ENCODE results near the gene RHOD. TPM values are rescaled to one million over a fixed set of nuclear protein-coding genes. Genes with fewer than 3 reads are reported as not detected.

Gene RHOD
- total RNA-seq, 2 experiments from 2014 or later: 0.47 to 0.78 TPM

DNA sequence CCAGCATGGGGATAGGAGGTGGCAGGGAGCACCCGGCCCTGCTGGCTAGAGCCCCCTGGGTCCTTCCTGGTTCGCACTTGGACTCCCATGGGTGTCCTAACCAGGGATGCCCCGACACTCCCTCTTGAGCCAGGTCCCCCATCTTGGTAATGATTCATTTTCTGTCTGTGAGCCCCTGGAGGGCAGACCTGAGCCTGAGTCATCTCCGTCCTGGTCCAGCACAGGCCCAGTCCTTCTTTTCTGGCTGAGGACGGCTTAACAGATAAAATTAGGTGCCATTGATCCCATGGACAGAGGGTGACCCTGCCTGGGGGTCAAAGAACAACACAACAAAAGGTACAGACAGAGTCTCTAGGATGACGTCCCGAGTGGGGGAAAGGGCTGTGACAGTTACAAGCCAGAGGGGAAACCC is 3.5 kb downstream of the RHOD start:
- Mint-ChIP-seq H3K9me3 (ENCODE audit: low read depth) (no peaks in the 10 kb centered on the region), H3K27me3 (peaks cover 1% of the 10 kb centered on the region), H3K27ac (no peak overlapping the region), H3K4me1 (peaks cover 12% of the 10 kb centered on the region), H3K4me3 (no peak overlapping the region), H3K36me3 (ENCODE audit: low read depth) (no peaks in the 10 kb centered on the region)
- no peak for ATAC-seq
- CTCF ChIA-PET: no interaction called here
- intact Hi-C loops (cut with DNase I, micrococcal nuclease): no loop called here
- POLR2A ChIA-PET: interaction anchor here (0.5 to 0.6 kb wide), 2 partner anchors 107 to 126 kb away, joined by 3 read pairs; no protein-coding TSS in a partner anchor
- DNase-seq: no peak

DNA sequence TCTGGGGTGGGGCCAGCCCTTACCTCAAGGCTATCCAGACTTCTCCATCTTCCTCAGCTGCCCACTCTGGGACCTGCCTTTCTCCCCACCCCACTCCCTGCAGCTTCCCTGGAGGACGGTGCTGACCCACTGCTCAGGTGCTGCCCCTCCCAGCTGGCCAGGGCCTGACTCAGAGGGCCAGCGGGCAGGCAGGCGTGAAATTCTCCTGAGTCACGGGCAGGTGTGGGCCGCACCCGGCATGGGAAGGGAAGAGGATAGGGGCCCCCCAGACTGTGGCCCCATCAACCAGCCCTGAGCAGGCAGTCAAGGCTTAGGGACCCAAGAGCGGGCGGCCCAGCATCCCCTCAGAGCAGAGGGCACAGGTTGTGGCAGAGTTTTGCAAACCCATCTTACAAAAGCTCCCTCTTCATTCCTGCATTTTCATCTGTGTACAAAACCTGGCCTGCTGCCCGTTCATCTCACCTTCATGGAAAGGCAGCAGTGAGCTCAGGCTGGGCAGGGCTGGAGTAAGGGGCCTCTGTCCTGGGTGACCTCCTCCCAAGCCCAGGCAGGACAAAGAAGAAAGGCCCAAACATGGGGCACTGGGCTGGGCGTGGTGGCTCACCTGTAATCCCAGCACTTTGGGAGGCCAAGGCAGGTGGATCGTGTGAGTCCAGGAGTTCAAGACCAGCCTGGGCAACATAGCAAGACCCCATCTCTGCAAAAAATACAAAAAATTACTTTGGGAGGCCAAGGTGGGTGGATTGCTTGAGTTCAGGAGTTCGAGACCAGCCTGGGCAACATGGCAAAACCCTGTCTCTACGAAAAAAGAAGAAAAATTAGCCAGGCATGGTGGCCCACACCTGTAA is 6.1 kb downstream of the RHOD start:
- Mint-ChIP-seq H3K27ac (no peak overlapping the region), H3K9me3 (ENCODE audit: low read depth) (no peaks in the 10 kb centered on the region), H3K27me3 (no peaks in the 10 kb centered on the region), H3K4me1 (no peaks in the 10 kb centered on the region), H3K36me3 (ENCODE audit: low read depth) (no peaks in the 10 kb centered on the region), H3K4me3 (no peak overlapping the region)
- ChIA-PET CTCF (interaction anchor here (0.7 kb wide), 2 partner anchors 19 to 105 kb away, joined by 3 read pairs; no protein-coding TSS in a partner anchor), POLR2A (no interaction called here)
- intact Hi-C loops (cut with DNase I, micrococcal nuclease): no loop called here
- DNase-seq (no peak), ATAC-seq (no peak)

DNA sequence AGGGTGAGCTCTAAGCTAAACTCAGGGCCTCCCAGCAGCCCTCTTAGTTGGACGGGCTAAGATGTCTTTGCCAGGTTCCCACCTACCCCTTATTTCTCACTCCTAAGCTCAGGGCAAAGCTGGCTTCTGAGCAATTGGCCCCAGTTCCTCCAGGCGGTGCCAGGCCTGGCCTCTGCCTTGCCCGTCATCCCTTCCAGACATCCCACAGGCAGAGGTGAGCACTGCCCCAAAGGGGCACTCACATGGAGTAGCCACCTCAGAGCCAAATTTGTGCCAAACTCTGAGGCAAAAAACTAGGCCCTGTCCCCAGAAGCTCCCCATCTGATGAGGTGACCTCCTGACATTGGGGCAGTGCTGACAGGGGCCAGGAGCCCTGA is 9.7 kb downstream of the RHOD start:
- POLR2A ChIA-PET: no interaction called here
- H3K9me3 Mint-ChIP-seq (ENCODE audit: low read depth): no peaks in the 10 kb centered on the region
- ATAC-seq (no peak), DNase-seq (no peak)
- CTCF ChIA-PET: interaction anchor here (0.6 to 0.9 kb wide), 2 partner anchors 174 to 631 kb away, joined by 3 read pairs; no protein-coding TSS in a partner anchor
- no peak overlapping the region for H3K27ac Mint-ChIP-seq
- no peaks in the 10 kb centered on the region for H3K36me3 Mint-ChIP-seq (ENCODE audit: low read depth)
- H3K27me3 Mint-ChIP-seq: no peaks in the 10 kb centered on the region
- no peaks in the 10 kb centered on the region for H3K4me1 Mint-ChIP-seq
- intact Hi-C loops (cut with DNase I, micrococcal nuclease): no loop called here
- H3K4me3 Mint-ChIP-seq: no peak overlapping the region

DNA sequence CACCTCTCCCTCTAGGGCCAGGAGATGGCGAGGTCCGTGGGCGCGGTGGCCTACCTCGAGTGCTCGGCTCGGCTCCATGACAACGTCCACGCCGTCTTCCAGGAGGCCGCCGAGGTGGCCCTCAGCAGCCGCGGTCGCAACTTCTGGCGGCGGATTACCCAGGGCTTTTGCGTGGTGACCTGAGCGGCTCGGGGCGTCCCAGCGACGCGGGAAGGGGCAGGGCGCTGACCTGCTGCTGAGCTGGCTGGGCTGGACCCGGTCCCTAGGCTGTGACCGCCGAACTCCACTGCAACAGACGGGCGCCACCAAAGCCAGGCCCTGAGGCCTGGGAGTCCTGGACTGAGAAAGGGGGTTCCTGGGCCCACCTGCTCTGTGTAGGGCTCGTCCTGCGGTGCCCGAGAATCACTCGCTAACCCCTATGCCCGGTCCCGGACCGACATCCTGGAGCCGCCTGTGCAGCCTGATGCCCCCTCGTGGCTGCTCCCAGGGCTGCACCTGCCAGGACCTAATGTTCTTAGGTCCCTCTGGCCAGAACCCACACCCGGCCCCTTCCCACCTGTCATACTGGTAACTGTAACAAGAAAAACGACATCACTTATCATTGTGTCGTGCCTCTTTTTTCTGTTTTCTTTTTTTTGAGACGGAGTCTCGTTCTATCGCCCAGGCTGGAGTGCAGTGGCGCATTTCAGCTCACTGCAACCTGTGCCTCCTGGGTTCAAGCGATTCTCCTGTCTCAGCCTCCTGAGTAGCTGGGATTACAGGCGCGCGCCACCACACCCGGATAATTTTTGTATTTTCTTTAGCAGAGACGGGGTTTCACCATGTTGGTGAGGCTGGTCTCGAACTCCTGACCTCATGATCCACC is 15.0 kb downstream of the RHOD start:
- H3K4me1 Mint-ChIP-seq: peaks cover 3% of the 10 kb centered on the region
- ChIA-PET CTCF (interaction anchor here (0.5 to 5.7 kb wide), 10 partner anchors 10 to 378 kb away, joined by 3 to 36 read pairs (median 4); no protein-coding TSS in a partner anchor), POLR2A (no interaction called here)
- no peak overlapping the region for H3K4me3 Mint-ChIP-seq
- no peak overlapping the region for H3K27ac Mint-ChIP-seq
- DNase-seq (peak; percentile 90), ATAC-seq (peak; percentile 96)
- intact Hi-C loops (cut with DNase I, micrococcal nuclease): loop anchor here (1.0 to 2.0 kb wide), 3 partner anchors 17 to 377 kb away; no protein-coding TSS in a partner anchor
- no peaks in the 10 kb centered on the region for H3K27me3 Mint-ChIP-seq
- no peaks in the 10 kb centered on the region for H3K36me3 Mint-ChIP-seq (ENCODE audit: low read depth)
- H3K9me3 Mint-ChIP-seq (ENCODE audit: low read depth): no peaks in the 10 kb centered on the region

DNA sequence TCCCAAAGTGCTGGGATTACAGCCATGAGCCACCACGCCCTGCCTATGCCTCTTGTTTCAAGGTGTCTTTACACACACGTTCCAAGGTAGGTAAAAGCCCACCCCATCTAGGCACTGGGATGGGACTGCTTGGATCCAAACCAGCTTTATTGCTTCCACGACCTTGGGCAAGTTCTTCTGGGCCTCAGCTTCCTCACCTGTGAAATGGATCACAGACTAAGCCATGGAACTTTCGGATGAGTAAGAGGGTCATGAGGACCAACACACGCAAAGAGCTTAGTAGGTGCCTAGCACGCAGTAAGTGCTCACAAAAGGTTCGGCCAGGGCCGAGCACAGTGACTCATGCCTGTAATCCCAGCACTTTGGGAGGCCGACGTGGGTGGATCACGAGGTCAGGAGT is 15.6 kb downstream of the RHOD start:
- POLR2A ChIA-PET: no interaction called here

DNA sequence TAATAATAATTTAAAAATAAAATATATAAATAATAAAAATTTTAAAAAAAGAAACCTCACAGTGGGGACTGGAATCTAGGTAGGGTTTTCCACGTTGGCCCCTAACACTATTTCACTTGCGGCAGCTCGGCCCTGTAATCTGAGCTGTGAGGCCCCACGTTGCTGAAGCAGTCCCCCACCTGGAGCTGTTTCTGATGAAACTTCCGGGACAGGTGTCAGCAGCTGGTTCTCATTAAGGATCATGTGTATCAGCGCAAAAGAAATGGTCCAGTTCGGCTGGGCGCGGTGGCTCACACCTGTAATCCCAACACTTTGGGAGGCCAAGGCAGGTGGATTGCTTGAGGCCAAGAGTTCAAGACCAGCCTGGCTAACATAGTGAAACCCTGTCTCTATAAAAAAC is 17.3 kb downstream of the RHOD start:
- no peak for DNase-seq
- Mint-ChIP-seq H3K4me1 (peaks cover 7% of the 10 kb centered on the region), H3K27ac (no peak overlapping the region), H3K9me3 (ENCODE audit: low read depth) (no peaks in the 10 kb centered on the region), H3K36me3 (ENCODE audit: low read depth) (no peaks in the 10 kb centered on the region), H3K4me3 (no peak overlapping the region), H3K27me3 (no peaks in the 10 kb centered on the region)
- no peak for ATAC-seq
- POLR2A ChIA-PET: no interaction called here
- CTCF ChIA-PET: interaction anchor here (1.6 to 5.7 kb wide), 3 partner anchors 8 to 155 kb away, joined by 3 to 36 read pairs (median 9); no protein-coding TSS in a partner anchor
- intact Hi-C loops (cut with DNase I, micrococcal nuclease): no loop called here

More for the DNA sequence above, 15.6 kb downstream of the RHOD start:
- Mint-ChIP-seq H3K4me3 (no peak overlapping the region), H3K9me3 (ENCODE audit: low read depth) (no peaks in the 10 kb centered on the region), H3K27ac (no peak overlapping the region), H3K4me1 (peaks cover 3% of the 10 kb centered on the region), H3K27me3 (no peaks in the 10 kb centered on the region), H3K36me3 (ENCODE audit: low read depth) (no peaks in the 10 kb centered on the region)
- DNase-seq (no peak), ATAC-seq (no peak)
- CTCF ChIA-PET: interaction anchor here (0.5 to 5.7 kb wide), 7 partner anchors 10 to 399 kb away, joined by 3 to 36 read pairs (median 5); no protein-coding TSS in a partner anchor
- intact Hi-C loops (cut with DNase I, micrococcal nuclease): no loop called here

DNA sequence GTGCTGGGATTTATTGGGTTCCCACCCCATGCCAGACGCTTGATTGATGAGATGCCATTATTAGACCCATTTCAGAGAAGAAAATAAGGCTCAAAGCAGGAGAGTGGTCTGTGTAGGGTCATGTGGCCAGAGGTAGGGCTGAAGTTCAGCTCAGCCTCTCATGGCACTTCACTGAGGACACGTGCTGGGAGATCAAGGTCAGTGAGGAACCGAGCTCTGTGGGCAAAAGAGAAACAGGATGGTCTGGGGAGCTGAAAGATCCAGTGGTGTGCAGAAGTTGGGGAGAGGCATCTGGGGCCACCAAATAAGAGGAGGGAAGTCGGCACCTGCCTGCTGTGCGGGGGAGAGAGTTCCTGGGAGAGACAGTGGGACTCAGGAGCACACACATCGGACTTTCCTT is 19.6 kb downstream of the RHOD start:
- no peak for DNase-seq
- intact Hi-C loops (cut with DNase I, micrococcal nuclease): no loop called here
- H3K36me3 Mint-ChIP-seq (ENCODE audit: low read depth): no peaks in the 10 kb centered on the region
- no peak for ATAC-seq
- no peak overlapping the region for H3K4me3 Mint-ChIP-seq
- no peak overlapping the region for H3K27ac Mint-ChIP-seq
- peaks cover 13% of the 10 kb centered on the region for H3K4me1 Mint-ChIP-seq
- POLR2A ChIA-PET: no interaction called here
- H3K27me3 Mint-ChIP-seq: no peaks in the 10 kb centered on the region
- no peaks in the 10 kb centered on the region for H3K9me3 Mint-ChIP-seq (ENCODE audit: low read depth)
- CTCF ChIA-PET: interaction anchor here (0.8 to 5.7 kb wide), 2 partner anchors 23 to 177 kb away, joined by 4 to 36 read pairs; no protein-coding TSS in a partner anchor

DNA sequence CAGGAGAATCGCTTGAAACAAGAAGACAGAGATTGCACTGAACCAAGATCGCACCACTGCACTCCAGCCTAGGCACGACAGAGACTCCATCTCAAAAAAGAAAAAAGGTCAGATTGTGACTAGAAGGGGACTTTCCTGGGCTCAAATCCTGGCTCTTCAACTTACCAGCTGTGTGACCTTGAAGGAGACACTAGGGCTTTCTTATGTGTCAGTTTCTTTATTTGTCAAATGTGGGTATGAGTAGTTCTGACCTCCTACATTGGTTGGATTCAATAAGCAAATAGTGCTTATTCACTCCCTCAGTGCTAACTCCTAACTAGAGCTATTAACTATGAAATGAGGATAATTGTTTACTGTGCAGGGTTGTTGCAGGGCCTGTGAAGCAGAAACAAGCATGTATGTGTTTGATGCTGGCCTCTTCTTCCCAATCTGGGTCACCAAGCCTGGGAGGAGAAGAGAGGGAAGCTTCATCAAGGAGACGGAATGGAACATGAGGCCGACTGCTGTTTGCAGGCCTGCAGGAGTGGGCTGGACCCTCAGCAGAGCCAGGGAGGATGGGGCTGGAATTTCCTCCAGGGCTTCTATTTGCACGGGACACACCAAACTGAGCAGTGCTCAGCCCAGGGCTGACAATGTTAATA is 22.5 kb downstream of the RHOD start:
- Mint-ChIP-seq H3K4me3 (no peak overlapping the region), H3K36me3 (ENCODE audit: low read depth) (no peaks in the 10 kb centered on the region), H3K27me3 (peaks cover 5% of the 10 kb centered on the region), H3K4me1 (peaks cover 19% of the 10 kb centered on the region), H3K27ac (no peak overlapping the region), H3K9me3 (ENCODE audit: low read depth) (no peaks in the 10 kb centered on the region)
- ATAC-seq (peak; percentile 75), DNase-seq (peak; percentile 22)
- POLR2A ChIA-PET: interaction anchor here (0.7 kb wide), 1 partner anchor 9 kb away, joined by 3 read pairs; no protein-coding TSS in a partner anchor
- intact Hi-C loops (cut with DNase I, micrococcal nuclease): no loop called here
- CTCF ChIA-PET: interaction anchor here (1.6 kb wide), 1 partner anchor 86 kb away, joined by 5 read pairs; no protein-coding TSS in a partner anchor

DNA sequence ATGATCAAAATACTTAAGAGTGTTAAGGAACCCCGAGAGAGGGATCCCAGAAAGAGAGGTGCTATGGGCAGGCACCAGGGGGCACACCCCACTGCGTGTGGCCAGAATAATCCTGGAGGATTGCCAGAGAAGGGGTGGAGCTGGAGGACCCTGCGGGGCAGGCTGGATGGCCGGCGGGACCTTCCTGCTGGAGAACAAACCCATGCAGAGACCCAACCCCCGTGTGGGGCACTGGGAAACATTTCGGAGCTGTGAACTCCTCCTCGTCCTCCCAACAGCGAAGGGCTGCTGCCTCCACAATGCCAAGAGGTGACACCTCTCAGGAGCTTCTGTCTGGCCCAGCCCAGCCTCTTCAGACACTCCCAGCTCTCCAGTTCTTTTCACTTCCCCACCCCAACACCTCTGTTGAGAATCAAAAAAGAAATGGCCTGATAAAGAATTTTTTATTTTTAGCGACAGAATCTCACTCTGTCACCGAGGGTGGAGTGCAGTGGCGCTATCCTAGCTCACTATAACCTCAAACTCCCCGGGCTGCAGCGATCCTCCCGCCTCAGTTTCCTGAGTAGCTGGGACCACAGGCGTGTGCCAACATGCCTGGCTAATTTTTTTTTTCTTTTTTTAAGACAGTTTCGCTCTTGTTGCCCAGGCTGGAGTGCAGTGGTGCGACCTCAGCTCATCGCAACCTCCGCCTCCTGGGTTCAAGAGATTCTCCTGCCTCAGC is 25.6 kb downstream of the RHOD start:
- Mint-ChIP-seq H3K4me1 (peaks cover 19% of the 10 kb centered on the region), H3K4me3 (no peak overlapping the region), H3K27ac (no peak overlapping the region), H3K9me3 (ENCODE audit: low read depth) (no peaks in the 10 kb centered on the region), H3K27me3 (peaks cover 5% of the 10 kb centered on the region), H3K36me3 (ENCODE audit: low read depth) (no peaks in the 10 kb centered on the region)
- ChIA-PET CTCF (interaction anchor here (0.6 to 2.3 kb wide), 15 partner anchors 10 to 302 kb away, joined by 3 to 9 read pairs (median 3); partner anchors contain the start of gene KDM2A), POLR2A (interaction anchor here (0.6 kb wide), 1 partner anchor 12 kb away, joined by 3 read pairs; no protein-coding TSS in a partner anchor)
- ATAC-seq (no peak), DNase-seq (no peak)
- intact Hi-C loops (cut with DNase I, micrococcal nuclease): loop anchor here (5.0 kb wide), 2 partner anchors 155 to 160 kb away; no protein-coding TSS in a partner anchor

DNA sequence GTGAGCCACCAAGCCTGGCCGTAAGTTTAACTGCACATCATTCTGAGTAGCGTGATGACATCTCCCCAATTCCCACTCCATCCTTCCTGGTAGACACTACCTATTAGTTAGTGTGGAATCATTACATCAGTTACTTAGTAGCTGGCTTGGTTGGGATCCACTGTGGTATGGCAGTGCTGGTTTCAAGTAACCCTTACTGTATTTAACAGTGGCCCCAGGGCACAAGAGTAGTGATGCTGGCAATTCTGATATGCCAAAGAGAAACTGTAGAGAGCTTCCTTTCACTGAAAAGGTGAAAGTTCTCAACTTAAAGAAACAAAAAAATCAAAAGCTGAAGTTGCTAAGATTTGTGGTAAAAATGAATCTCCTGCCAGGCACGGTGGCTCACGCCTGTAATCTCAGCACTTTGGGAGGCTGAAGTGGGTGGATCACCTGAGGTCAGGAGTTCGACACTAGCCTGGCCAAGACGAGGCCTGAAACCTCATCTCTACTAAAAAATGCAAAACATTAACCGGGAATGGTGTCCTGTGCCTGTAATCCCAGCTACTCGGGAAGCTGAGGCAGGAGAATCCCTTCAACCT is 27.2 kb downstream of the RHOD start:
- Mint-ChIP-seq H3K4me3 (no peak overlapping the region), H3K27ac (no peak overlapping the region), H3K9me3 (ENCODE audit: low read depth) (no peaks in the 10 kb centered on the region), H3K27me3 (peaks cover 5% of the 10 kb centered on the region), H3K4me1 (peaks cover 15% of the 10 kb centered on the region), H3K36me3 (ENCODE audit: low read depth) (no peaks in the 10 kb centered on the region)
- no peak for ATAC-seq
- intact Hi-C loops (cut with DNase I, micrococcal nuclease): loop anchor here (5.0 kb wide), 2 partner anchors 153 to 158 kb away; no protein-coding TSS in a partner anchor
- POLR2A ChIA-PET: no interaction called here
- no peak for DNase-seq
- CTCF ChIA-PET: interaction anchor here (0.6 to 1.9 kb wide), 3 partner anchors 21 to 31 kb away, joined by 3 to 9 read pairs (median 4); no protein-coding TSS in a partner anchor

Measured in activated CD4-positive, alpha-beta T cell treated with anti-CD3 and anti-CD28 coated beads for 36 hours (primary cell).